ENCODE data around the gene PRKN.

Gene PRKN

GRCh38 chr6:162237331-162237730 lies 490.2 kb downstream of the PRKN start:
- Histone ChIP-seq H3K9me2 (ENCODE audit: low read depth, low read length) (no peaks in the 10 kb centered on the region), H4K20me1 (ENCODE audit: insufficient read depth, low read length) (no peaks in the 10 kb centered on the region), H3K9me3 (ENCODE audit: low read length) (no peaks in the 10 kb centered on the region), H3K36me3 (ENCODE audit: insufficient read depth, low read length) (no peaks in the 10 kb centered on the region), H3F3A (ENCODE audit: insufficient read depth, low read length) (no peaks in the 10 kb centered on the region), H3K27ac (ENCODE audit: low read depth, low read length, poor library complexity, severe bottlenecking) (no peak overlapping the region), H3K27me3 (ENCODE audit: insufficient read depth, low read length) (no peaks in the 10 kb centered on the region), H3K4me2 (ENCODE audit: low read length) (no peak overlapping the region), H3K9ac (ENCODE audit: low read length) (no peak overlapping the region), H3K4me1 (ENCODE audit: insufficient read depth, low read length, severe bottlenecking) (no peaks in the 10 kb centered on the region), H3K79me2 (ENCODE audit: insufficient read depth, low read length) (no peaks in the 10 kb centered on the region), H3K4me3 (ENCODE audit: low read depth, low read length, poor library complexity, severe bottlenecking) (no peak overlapping the region), H2AFZ (ENCODE audit: low read length) (no peak overlapping the region)
- TF ChIP-seq, protein P1, sequence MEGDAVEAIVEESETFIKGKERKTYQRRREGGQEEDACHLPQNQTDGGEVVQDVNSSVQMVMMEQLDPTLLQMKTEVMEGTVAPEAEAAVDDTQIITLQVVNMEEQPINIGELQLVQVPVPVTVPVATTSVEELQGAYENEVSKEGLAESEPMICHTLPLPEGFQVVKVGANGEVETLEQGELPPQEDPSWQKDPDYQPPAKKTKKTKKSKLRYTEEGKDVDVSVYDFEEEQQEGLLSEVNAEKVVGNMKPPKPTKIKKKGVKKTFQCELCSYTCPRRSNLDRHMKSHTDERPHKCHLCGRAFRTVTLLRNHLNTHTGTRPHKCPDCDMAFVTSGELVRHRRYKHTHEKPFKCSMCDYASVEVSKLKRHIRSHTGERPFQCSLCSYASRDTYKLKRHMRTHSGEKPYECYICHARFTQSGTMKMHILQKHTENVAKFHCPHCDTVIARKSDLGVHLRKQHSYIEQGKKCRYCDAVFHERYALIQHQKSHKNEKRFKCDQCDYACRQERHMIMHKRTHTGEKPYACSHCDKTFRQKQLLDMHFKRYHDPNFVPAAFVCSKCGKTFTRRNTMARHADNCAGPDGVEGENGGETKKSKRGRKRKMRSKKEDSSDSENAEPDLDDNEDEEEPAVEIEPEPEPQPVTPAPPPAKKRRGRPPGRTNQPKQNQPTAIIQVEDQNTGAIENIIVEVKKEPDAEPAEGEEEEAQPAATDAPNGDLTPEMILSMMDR (IDR thresholded peaks at IDR 0.05; ENCODE audit: low read length) = no peak

DNA sequence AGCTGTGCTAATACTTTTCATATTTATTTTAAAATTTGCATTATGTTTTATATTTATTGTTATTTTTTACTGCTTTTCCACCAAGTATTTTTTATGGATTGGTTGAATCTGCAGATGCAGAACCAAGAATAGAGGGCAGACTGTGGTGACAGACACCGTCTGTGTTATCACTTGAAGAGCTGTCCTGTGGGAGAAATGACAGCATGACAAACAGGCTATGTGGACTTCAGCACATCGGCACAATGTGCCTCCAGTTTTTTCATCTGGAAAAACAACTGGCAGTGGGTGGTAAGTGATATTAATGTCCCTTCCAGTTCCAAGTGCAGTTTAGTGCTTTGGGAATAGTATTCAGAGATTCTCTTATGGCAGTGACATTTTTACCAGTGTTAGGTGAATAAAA lies 492.9 kb downstream of the PRKN start:
- no peak overlapping the region for H3K9ac ChIP-seq (ENCODE audit: low read length)
- H3K79me2 ChIP-seq (ENCODE audit: insufficient read depth, low read length) = no peaks in the 10 kb centered on the region
- no peak overlapping the region for H3K27ac ChIP-seq (ENCODE audit: low read depth, low read length, poor library complexity, severe bottlenecking)
- no peak for TF ChIP-seq EZH2 (IDR thresholded peaks at IDR 0.05; ENCODE audit: borderline replicate concordance, low read length)
- H3K4me3 ChIP-seq (ENCODE audit: low read depth, low read length, poor library complexity, severe bottlenecking) = no peak overlapping the region
- no peaks in the 10 kb centered on the region for H3K27me3 ChIP-seq (ENCODE audit: insufficient read depth, low read length)
- no peaks in the 10 kb centered on the region for H3K9me3 ChIP-seq (ENCODE audit: low read length)
- no peaks in the 10 kb centered on the region for H3K9me2 ChIP-seq (ENCODE audit: low read depth, low read length)
- no peaks in the 10 kb centered on the region for H3K36me3 ChIP-seq (ENCODE audit: insufficient read depth, low read length)
- no peaks in the 10 kb centered on the region for H3F3A ChIP-seq (ENCODE audit: insufficient read depth, low read length)
- H3K4me1 ChIP-seq (ENCODE audit: insufficient read depth, low read length, severe bottlenecking) = no peaks in the 10 kb centered on the region
- H2AFZ ChIP-seq (ENCODE audit: low read length) = no peak overlapping the region
- H3K4me2 ChIP-seq (ENCODE audit: low read length) = no peak overlapping the region
- no peaks in the 10 kb centered on the region for H4K20me1 ChIP-seq (ENCODE audit: insufficient read depth, low read length)

DNA sequence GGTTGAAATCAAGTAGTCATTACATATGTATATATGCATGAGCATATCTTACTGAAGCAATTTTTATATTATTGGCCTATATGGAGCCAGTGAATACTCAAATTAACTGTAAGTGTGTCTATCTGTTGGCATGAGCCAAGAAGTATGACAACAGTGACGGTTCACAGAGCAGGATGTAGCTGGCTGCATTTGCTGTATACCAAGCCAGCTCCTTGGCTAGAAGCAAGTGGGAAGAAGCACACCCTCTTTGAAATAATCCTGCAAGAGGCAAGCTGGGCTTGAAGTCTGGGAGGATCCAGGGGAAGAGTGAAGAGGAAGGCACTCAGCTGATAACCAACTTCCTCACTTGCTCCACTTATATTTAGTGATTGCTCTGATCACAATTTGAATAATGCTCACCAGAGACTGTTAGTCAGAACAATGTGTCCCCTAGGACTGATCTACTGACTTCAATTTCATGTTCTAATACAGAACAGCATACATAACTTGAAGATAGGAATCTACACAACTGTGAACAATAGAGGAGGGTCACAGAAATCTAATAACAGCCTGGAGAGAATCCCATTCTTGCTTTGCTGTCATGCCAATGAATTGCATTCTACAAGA lies 497.3 kb downstream of the PRKN start:
- no peaks in the 10 kb centered on the region for H3K27me3 ChIP-seq (ENCODE audit: insufficient read depth, low read length)
- H3K4me3 ChIP-seq (ENCODE audit: low read depth, low read length, poor library complexity, severe bottlenecking) = no peak overlapping the region
- no peaks in the 10 kb centered on the region for H4K20me1 ChIP-seq (ENCODE audit: insufficient read depth, low read length)
- no peak overlapping the region for H3K27ac ChIP-seq (ENCODE audit: low read depth, low read length, poor library complexity, severe bottlenecking)
- H3K9me3 ChIP-seq (ENCODE audit: low read length) = no peaks in the 10 kb centered on the region
- no peaks in the 10 kb centered on the region for H3K9me2 ChIP-seq (ENCODE audit: low read depth, low read length)
- no peak overlapping the region for H2AFZ ChIP-seq (ENCODE audit: low read length)
- no peaks in the 10 kb centered on the region for H3K4me1 ChIP-seq (ENCODE audit: insufficient read depth, low read length, severe bottlenecking)
- H3F3A ChIP-seq (ENCODE audit: insufficient read depth, low read length) = no peaks in the 10 kb centered on the region
- H3K4me2 ChIP-seq (ENCODE audit: low read length) = no peak overlapping the region
- no peak for TF ChIP-seq EZH2 (IDR thresholded peaks at IDR 0.05; ENCODE audit: borderline replicate concordance, low read length)
- TF ChIP-seq, protein P1 (IDR thresholded peaks at IDR 0.05; ENCODE audit: low read length) = no peak
- H3K79me2 ChIP-seq (ENCODE audit: insufficient read depth, low read length) = no peaks in the 10 kb centered on the region
- no peak overlapping the region for H3K9ac ChIP-seq (ENCODE audit: low read length)
- no peaks in the 10 kb centered on the region for H3K36me3 ChIP-seq (ENCODE audit: insufficient read depth, low read length)

DNA sequence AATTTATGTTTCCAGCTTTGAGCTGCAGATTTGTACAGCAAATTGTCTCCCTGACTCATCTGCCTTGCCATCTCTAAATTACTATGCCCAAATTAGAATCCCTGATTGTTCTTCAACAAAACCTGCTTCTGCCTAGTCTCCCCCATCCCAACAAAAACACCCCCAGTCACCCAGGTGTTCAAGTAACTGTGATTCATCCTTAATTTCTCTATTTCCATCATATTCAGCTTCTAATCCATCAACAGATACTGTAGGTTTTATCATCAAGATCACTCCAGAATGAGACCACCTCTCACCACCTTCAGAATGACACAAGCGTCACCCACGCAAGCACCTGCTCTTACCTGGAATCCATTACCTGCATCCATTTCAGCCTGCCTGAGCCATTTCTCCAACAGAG lies 498.5 kb downstream of the PRKN start:
- H3K4me3 ChIP-seq (ENCODE audit: low read depth, low read length, poor library complexity, severe bottlenecking) = no peak overlapping the region
- no peak for TF ChIP-seq EZH2 (IDR thresholded peaks at IDR 0.05; ENCODE audit: borderline replicate concordance, low read length)
- TF ChIP-seq, protein P1 (IDR thresholded peaks at IDR 0.05; ENCODE audit: low read length) = no peak
- no peaks in the 10 kb centered on the region for H3K9me2 ChIP-seq (ENCODE audit: low read depth, low read length)
- no peaks in the 10 kb centered on the region for H3K79me2 ChIP-seq (ENCODE audit: insufficient read depth, low read length)
- no peak overlapping the region for H2AFZ ChIP-seq (ENCODE audit: low read length)
- H3K9ac ChIP-seq (ENCODE audit: low read length) = no peak overlapping the region
- no peaks in the 10 kb centered on the region for H3K27me3 ChIP-seq (ENCODE audit: insufficient read depth, low read length)
- no peaks in the 10 kb centered on the region for H3K4me1 ChIP-seq (ENCODE audit: insufficient read depth, low read length, severe bottlenecking)
- no peak overlapping the region for H3K27ac ChIP-seq (ENCODE audit: low read depth, low read length, poor library complexity, severe bottlenecking)
- H3K4me2 ChIP-seq (ENCODE audit: low read length) = no peak overlapping the region
- no peaks in the 10 kb centered on the region for H3F3A ChIP-seq (ENCODE audit: insufficient read depth, low read length)
- H3K9me3 ChIP-seq (ENCODE audit: low read length) = no peaks in the 10 kb centered on the region
- H3K36me3 ChIP-seq (ENCODE audit: insufficient read depth, low read length) = no peaks in the 10 kb centered on the region
- H4K20me1 ChIP-seq (ENCODE audit: insufficient read depth, low read length) = no peaks in the 10 kb centered on the region

Data from OCI-LY1 (cell line).